NCI-H510A treated with DMSO at 0.1 percent for 48 hours (cell line): Measurements from ENCODE around the gene ECHDC3.

Experiments used
- DNase-seq: peaks from one replicate; lab custom pipeline; 2025; lab: John Stamatoyannopoulos, UW

The ECHDC3 gene

DNA sequence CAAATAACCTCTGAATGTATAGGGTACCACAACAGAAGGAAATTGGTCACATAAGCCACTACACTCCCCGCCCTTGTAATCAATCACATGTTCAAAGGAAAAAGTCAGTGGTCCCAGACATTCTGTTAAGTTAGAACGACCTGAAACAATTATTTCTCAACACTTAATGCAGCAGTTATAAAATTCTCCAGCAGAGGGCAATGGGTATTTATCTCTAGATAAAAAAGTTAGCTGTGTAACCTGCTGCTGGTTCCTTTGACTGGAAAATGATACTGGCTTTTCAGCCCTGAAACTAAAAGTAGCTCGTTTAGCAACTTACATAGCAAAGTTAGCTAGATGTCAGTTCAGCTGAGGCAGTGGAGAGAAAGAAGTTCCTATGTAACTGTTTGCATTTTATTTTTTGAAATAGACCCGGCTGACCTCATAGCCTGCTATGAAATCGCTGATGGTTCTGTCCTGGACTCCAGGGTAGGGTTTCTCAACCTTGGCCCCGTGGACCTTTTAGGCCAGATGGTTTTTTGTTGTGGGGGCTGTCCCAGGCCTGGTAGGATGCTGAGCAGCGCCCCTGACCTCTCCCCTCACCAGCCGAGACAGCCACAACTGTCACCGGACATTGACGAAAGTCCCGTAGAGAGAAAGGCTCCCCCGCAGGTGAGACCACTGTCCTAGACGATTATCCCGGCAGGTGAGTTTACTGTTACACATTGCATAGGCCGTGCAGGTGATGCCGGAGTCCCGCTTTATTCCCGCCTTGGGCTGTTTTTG lies 40.8 kb downstream of the ECHDC3 start:
- peak; percentile 45 for DNase-seq

DNA sequence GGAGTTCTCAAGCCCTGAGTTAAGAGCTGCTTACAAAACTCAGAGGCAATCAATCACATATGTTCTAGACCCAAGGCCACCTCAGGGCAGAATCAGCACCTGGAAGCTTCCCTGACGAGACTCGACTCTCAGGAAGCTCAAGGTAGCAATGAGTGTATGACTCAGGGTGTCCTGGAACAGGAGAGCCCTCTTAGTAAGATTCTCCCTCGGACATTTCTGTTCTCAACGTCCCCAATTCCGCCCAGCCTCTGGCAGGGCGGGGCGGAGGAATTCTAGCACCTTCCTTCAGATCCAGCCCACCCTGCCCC lies 41.3 kb downstream of the ECHDC3 start:
- no peak for DNase-seq

GRCh38 chr10:11787374-11787773 lies 45.2 kb downstream of the ECHDC3 start:
- DNase-seq, result no peak

- DNase-seq, result no peak
These were observed 45.7 kb downstream of the ECHDC3 start for GRCh38 chr10:11787846-11788245.

DNA sequence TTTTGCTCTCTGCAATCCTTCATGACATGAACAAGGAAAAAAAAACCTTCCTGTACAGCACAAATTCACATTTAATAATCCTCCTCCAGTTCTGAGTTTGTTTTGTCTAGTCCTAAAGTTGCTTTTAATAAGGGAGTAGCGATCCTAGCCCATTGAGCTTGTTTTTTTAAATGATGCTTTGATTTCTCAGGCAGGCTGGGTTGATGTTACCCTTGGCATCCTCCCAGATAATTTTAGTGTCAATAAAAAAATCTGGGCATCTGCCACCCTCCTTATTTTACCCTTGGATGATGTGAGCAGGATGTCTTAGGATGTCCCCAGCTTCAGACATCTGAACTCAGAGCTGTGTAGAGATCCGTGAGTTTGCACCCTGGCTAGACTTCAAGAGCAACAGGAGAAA lies 47.1 kb downstream of the ECHDC3 start:
- no peak for DNase-seq

DNA sequence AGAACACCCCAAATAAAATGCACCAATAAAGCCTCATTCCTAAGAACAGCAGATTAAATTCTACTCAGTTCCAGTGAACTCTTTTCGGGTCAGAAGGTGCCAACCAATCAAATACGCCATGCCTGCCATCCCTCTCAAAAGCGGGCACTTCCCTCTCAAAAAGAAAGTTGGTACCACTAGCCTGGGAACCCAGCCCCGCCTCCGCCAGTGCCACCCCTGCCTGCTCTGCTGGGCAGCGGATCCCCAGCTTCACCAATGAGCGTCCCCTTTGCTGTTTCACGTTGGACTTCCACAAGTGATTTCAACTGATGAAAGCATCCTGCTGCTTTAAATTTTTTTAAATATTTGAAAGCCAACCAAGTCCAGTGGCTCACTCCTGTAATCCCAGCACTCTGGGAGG lies 47.8 kb downstream of the ECHDC3 start:
- DNase-seq, result no peak

DNA sequence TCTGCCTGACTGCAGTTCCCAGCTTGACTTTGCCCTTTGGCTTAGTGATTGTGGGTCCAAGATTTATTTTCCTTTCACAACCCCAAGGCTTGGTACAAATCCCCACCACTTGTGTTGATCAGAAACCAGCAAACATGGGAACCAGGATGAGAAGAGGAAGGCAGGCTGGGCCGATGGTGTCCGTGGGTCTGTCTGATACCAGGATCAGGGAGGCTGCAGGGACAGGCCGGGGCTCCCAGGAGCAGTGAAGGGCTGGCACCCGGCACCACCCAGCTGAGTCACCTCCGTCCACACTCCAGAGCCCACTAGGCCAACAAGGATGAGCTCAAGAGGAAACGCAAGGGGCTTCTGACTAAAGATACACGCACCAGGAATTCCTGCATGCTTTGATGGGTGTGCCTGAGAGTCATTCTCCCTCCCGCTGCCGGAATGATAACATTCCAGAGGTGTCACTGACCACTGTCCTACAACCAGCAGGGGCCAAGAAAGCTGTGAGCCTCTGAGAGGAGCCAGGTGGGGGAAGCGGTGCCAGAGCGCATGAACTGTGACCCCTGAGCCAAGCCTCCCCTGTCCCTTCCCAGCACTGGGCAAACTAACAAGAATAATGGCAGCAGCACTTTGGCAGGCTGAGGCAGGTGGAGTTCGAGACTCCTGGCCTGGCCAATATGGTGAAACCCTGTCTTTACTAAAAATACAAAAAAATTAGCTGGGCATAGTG lies 51.7 kb downstream of the ECHDC3 start:
- DNase-seq, result no peak

GRCh38 chr10:11794566-11794965 lies 52.4 kb downstream of the ECHDC3 start:
- no peak for DNase-seq

- DNase-seq, result no peak
These were observed 53.1 kb downstream of the ECHDC3 start for GRCh38 chr10:11795101-11795920.

GRCh38 chr10:11796474-11796873 lies 54.3 kb downstream of the ECHDC3 start:
- no peak for DNase-seq

- no peak for DNase-seq
These were observed 55.1 kb downstream of the ECHDC3 start for GRCh38 chr10:11797281-11797680.

- DNase-seq, result no peak
These were observed 55.9 kb downstream of the ECHDC3 start for GRCh38 chr10:11797847-11798633.

DNA sequence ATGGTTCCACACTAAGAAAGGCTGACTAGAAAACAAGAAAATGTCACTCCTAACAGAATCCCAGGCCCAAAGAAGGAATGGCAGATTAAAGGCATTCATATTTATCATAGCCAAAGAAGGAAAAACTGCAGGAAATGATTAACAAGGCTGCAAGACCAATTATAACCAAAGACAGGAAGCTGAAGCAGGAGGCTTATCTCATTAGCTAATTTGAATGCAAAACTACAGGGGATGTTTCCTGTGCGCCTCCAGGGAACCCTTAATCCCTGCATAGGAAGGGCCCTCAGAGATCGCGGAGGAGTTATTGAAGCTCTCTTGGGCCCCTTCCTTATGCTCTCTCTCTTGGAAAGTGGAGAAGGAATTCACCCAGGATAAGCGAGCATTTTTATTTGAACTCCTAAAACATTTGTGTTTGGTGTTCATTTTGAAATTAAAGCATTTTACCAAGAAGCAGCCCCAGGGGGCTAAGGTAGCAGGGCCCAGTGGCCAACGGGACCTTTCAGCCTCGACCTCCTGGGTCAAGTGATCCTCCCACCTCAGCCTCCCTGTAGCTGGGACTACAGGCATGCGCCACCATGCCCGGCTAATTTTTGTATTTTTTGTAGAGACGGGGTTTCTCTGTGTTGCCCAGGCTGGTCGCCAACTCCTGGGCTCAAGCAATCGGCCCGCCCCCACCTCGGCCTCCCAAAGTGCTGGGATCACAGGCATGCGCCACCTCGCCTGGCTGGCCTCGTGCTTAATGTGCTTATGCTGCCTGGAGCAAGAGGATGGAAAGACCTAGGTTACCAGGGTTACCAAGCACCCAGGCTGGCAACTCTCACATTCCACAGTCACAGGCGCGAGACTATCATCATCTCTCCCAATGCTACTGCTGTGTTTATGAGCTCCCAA lies 56.9 kb downstream of the ECHDC3 start:
- no peak for DNase-seq

- DNase-seq, result no peak
These were observed 57.5 kb downstream of the ECHDC3 start for GRCh38 chr10:11799736-11800080.

GRCh38 chr10:11804336-11804735 lies 62.2 kb downstream of the ECHDC3 start:
- no peak for DNase-seq

DNA sequence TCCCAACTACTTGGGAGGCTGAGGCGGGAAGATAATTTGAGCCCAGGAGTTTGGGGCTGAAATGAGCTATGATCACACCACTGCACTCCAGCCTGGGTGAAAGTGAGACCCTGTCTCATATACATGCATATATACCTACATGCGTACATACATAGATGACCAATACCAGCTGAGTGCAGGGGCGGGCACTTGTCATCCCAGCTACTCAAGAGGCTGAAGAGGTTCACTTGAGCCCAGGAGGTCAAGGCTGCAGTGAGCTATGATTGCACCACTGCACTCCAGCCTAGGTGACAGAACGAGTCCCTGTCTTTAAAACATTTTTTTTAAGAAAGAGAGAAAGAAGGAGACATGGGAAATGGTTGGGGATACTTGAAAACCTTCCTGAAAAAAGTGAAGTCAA lies 63.6 kb downstream of the ECHDC3 start:
- DNase-seq, result no peak

- DNase-seq, result no peak
These were observed 64.5 kb downstream of the ECHDC3 start for GRCh38 chr10:11806706-11807105.

GRCh38 chr10:11808808-11809207 lies 66.6 kb downstream of the ECHDC3 start:
- no peak for DNase-seq

- DNase-seq, result no peak
These were observed 68.2 kb downstream of the ECHDC3 start for GRCh38 chr10:11810313-11810766.

GRCh38 chr10:11810973-11811372 lies 68.8 kb downstream of the ECHDC3 start:
- no peak for DNase-seq

DNA sequence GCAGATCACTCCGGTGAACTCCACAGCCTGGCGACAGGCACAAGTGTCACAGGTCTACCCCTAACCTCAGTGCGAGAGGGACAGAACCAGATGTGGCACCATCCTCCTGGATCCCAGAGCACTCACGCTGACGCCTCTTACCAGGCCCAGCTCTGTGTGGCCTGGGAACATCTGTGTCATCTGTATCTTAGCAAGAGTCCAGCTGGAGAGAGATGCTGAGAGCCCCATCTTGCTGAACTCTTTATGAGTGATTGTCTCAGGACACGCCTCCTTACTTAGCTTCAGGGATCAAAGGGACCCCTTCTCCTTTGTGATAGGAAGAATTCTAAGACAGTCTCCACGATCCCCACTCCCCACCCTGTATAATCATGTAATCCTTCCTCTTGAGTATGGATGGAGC lies 71.0 kb downstream of the ECHDC3 start:
- no peak for DNase-seq
